HL-60/S4 (cell line): ENCODE measurements around the gene DAZAP1.

Source experiments
- in situ Hi-C: fragments of 300-500 bp; cut with MboI; formaldehyde crosslinking; loops from 2 replicates; pipeline ENCODE4 v1.14.3; 2022; ENCODE audit warnings: low sequenced_read_pairs

Gene DAZAP1

DNA sequence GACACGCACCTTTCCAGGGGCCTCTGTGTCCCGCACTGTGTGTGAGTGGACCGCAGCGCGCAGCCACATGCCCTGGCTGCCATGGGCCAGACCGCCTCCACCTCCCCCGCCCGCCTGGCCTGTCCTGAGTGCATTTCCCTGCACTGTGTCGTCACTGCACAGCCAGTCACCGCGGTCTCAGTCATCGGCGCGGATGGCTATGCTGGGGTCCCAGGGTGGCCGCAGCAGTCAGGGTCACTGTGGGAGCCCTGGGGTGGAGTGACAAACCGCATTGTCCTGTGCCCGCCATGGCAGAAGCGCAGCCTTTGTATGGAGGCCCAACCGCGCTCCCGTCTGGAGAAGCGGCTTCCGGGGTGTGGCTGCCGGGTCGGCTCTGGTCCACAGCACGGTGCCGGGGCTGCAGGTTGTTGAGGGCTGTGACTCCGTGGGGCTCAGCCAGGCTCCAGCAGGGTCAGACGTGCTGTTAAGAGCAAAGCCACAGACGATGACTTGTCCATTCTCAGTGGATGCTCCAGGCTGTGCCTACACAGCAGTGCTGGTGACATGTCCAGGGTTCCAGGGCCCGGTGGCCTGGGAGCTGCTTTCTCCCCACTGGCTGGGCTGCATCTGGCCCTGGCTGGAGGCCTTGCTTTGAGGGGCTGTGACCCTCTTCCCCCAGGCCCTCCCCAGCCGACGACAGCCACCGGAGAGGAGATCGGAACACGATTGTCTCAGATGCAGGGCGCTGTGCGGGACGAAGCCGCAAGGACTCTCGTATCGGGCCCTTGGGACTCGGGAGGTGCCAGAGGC is 30.0 kb upstream of the DAZAP1 start:
- in situ Hi-C loops: no loop called here

DNA sequence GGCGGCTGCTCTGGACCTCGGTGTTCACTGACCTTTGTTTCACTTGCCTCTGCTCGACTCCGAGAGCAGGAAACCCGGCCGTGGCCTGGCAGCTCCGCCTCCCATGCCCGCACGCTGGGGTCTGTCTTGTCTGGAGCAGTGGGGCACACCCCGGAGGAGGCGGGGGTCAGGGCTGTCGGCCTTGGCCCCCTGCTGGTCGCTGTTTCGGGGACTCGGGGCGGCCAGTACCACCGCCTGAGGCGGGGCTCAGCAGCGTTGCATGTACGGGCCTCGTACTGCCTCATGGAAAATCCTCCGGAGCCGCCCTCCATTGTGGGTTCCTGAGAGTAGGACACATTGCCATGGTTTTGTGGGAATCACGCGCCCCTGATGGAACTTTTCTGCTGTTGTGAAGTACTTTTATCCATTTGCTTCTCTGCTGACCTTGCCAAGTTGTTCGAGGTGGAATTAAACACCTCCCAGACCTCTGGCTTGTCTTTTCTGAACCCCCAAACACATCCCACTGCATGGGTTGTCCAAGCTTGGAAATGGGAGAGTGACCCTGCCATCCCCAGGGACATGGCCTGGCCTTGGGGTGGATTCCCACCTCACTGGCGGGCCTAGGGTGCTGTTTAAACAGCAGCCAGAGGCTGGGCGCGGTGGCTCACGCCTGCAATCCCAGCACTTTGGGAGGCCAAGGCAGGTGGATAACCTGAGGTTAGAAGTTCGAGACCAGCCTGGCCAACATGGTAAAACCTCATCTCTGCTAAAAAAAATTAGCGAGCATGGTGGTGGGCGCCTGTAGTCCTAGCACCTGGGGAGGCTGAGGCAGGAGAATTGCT is 29.2 kb upstream of the DAZAP1 start:
- in situ Hi-C loops: no loop called here

GRCh38 chr19:1379126-1379905 is 28.1 kb upstream of the DAZAP1 start:
- in situ Hi-C loops: no loop called here

DNA sequence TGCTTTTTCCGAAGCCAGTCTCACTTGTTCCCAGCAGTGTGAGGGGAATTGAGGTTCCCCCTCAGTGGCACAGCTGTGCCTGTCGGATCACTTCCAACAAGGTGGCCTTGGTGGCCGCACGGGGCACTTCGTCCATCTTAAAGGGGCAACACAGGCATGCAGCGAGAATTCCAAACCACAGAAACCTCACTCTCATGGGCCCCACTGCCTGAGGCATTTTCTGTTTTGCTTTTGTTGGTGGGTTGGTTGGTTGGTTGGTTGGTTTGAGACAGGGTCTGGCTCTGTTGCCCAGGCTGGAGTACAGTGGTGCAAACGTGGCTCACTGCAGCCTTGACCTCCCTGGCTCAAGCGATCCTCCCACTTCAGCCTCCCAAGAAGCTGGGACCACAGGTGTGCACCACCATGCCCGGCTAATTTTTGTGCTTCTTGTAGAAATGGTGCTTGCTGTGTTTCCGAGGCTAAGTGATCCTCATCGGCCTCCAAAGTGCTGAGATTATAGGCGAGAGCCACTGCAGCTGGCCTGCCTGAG is 27.4 kb upstream of the DAZAP1 start:
- in situ Hi-C loops: no loop called here

GRCh38 chr19:1382250-1382649 is 25.1 kb upstream of the DAZAP1 start:
- in situ Hi-C loops: no loop called here

DNA sequence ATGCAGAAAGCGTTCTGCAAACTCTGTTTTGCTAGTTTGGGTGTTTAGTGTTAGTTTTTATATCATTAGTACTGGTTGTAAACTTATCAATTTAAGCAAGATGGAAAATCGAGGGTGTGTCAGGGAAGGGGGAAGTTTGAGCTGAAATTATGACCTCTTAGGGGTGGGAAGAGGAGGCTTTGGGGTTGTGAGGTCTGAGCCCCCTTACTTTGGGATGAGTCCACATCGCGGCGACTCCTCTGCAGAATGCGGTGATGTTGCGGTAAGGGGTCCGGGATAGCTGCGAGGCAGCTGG is 24.4 kb upstream of the DAZAP1 start:
- in situ Hi-C loops: no loop called here

DNA sequence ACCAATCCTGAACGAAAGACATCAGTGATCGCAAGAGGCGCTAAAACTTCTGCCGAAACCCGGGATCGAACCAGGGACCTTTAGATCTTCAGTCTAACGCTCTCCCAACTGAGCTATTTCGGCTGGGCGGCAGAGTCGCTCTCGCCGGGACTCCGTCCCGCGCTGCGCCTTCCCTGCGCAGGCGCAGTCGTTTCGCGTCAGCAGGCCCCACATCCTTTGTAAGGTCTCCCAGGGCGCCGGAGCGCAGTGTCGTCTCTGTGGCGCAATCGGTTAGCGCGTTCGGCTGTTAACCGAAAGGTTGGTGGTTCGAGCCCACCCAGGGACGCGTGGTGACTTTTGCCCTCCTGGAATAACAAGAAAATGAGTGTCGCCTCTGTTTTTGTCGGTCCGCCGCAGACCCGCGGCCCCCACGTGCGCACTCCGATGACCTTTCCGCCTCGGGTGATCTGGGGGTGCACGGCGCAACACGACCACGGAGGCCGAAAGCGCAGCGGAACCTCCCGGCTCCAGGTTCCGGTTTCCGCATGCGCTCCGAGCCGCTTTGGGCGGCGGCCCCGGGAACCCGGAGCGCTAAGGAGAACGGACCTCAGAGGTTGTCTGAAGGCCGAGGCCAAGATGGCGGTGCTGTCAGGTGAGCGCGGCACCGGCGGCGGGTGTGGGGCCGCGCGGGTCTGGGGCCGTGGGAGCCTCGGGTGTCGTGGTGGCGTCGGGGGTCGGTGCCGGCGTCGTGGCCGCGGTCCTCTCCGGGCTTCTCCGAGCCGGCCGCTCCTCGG is 23.9 kb upstream of the DAZAP1 start, which contains the start of gene NDUFS7:
NDUFS7 (plus strand) TSS at position 596 of the 773 bp plus-strand sequence; CDS start at position 616, 20 bp downstream.
- in situ Hi-C loops: no loop called here

- in situ Hi-C loops: no loop called here
Measured at GRCh38 chr19:1384085-1384462, 23.3 kb upstream of the DAZAP1 start.

DNA sequence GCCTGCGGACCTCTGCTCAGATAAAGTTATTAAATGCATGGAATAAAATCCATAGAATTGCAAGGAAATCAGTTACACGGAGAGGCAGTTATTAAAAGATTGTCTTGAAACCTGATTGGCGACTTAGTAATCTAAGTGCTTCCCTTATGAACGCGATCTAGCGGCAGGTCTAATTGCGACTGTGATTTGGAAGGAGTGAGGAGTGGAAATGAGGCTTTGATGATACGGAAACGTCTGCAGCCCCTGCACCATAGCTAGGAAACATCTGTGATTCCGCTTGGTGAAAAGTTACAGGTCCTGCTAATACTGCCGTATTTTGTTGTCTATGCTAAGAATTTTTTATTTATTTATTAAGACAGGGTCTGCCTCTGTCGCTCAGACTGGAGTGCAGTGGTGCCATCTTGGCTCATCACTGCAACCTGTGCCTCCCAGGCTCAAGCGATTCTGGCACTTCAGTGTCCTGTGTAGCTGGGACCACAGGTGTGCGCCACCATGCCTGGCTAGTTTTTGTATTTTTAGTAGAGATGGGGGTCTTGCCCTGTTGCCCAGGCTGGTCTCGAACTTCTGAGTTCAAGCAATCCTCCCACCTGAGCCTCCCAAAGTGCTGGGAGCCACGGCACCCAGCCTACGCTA is 22.8 kb upstream of the DAZAP1 start:
- in situ Hi-C loops: no loop called here

DNA sequence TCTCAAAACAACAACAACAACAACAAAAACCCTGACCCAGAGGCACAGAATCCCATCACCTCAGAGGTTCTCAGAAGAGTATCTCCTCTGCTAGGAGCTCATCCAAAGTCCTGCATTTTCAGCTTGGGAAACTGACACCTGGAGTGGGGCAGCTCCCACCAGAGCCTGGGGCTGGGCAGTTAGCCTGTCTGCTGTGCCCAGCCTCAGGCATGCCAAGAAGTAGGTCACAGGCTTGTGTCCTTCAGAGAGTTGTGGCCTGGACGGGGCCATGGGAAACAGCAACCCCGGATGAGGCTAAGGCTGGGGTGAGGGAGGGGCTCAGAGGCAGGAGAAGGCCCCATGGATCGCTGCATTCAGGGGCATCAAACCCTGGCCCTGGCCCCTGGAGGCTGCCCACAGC is 21.6 kb upstream of the DAZAP1 start:
- in situ Hi-C loops: no loop called here

DNA sequence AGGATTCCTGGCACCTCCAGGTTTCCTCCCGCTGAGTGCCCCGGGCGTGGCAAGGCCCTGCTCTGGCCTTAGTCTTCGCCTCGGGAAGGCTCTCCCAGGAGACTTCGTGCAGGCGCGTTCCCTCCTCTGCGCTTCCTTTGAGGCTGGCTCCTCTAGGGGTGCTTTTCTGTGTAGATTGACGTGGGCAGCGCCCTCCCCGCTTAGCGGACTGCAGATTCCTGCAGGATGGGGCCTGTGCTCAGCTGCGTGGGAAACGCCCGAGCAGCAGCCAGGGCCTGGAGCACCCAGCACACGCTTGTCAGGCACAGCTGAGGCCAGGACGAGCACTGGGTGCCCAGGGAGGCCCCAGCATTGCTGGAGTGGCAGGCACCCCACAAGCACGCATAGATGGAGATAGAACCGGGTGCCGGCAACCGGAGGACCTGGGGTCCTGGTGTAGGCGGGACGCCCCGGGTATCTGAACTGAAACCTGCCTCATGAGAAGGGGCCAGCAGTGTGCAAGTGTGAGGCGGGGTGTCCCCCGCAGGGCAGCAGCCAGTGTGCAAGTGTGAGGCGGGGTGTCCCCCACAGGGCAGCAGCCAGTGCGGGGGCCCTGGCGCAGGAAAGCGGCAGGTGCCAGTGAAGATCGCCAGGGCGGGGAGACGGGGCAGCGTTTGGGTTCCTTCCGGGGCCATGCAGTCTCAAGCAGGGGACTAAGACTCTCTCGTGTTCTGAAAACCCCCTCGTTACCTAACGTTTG is 20.3 kb upstream of the DAZAP1 start:
- in situ Hi-C loops: no loop called here

DNA sequence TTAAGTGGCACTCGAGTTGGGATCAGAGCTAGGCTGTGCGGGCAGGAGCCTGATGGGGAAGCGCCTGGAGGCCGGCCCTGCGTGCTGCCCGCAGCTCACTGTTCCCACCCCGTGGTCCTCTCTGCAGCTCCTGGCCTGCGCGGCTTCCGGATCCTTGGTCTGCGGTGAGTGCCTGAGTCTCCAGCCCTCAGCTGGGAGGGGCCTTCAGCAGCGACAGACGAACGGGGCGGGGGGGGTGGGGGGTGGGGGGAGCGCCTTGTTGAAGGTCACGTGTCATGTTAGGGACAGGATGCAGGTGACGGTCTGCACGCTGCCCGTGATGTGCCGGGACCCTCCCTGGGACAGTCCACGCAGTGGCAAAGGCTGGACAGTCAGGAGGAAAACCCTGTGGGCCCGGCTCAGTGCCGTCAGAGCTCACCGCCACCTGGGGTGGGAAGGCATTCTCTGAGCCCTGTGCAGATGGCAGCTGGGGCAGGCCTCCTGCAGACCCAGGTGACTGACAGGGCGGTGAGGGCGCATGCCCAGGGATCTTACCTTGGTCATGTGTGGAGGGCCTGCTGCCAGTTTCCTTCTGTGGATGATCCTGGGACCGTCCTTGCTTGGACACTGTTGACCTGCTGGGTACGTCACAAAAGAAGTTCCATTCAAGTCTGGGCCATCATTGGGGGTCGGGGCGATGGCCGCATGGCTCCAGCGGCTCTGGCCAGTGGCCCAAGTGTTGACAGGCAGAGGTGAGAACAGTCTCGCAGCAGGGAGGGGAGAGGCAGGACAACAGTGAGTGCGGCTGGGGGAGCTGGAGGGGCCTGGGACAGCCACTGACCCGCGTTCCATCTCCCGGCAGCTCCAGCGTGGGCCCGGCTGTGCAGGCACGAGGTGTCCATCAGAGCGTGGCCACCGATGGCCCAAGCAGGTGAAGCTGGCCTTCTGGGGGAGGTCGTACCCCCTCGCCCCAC is 19.4 kb upstream of the DAZAP1 start:
- in situ Hi-C loops: no loop called here

GRCh38 chr19:1388637-1389026 is 18.8 kb upstream of the DAZAP1 start:
- in situ Hi-C loops: no loop called here

DNA sequence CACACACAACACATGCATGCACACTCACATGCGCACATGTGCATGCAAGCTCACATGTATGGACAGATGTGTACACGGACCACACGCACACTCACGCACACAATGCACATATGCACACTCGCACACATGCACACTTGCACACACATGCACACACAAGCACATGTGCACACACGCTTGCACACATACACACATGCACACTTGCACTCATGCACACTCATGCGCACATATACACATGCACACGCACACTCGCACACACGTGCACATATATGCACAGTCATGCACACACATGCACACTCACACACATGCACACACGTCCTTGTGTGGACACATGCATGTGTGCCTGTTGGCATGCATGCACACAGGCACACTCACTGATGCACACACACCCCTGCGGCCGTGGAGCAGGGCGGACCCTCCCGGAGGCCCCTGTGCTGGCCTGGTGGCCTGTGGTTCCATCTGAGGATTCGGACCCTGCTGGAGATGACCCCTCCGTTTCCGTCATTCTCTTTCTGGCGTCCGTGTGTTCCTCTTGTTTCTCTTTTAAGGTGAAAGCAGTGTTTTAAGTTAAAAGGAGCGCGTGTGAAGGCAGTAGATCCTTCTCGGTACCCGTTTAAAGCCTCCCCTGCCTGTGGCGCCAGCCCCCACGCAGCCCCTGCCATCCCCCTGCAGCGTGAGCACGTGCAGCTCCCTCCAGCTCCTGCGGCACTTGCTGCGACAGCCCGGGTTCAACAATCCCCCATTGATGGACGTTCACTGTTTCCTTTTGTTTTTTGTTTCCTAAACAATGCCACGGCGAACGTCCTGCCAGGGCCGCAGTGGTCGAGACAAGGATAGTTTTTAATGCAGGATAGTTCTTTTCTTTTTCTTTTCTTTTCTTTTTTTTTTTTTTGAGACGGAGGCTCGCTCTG is 18.1 kb upstream of the DAZAP1 start:
- in situ Hi-C loops: no loop called here

GRCh38 chr19:1390890-1391423 is 16.4 kb upstream of the DAZAP1 start:
- in situ Hi-C loops: no loop called here

DNA sequence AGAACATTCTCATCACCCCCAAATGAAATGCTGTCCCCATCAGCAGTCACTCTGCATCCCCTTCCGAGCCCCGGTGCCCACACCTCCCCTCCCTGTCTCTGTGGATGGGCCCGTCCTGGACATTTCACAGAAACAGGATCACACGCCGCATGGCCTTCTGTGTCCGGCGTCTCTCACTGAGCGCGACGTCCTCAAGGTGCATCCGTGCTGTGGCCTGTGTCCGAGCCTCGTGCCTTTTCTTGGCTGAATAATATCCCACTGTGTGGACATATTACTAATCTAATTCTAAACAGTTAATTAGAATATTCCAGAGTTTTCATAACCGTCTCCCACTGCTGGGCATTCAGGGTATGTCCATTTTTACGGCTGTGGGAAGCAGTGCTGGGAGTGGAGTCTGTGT is 15.0 kb upstream of the DAZAP1 start:
- in situ Hi-C loops: no loop called here

- in situ Hi-C loops: no loop called here
Measured at GRCh38 chr19:1392939-1393530, 14.4 kb upstream of the DAZAP1 start.
